ENCODE results near the gene REEP6.

The REEP6 gene

DNA sequence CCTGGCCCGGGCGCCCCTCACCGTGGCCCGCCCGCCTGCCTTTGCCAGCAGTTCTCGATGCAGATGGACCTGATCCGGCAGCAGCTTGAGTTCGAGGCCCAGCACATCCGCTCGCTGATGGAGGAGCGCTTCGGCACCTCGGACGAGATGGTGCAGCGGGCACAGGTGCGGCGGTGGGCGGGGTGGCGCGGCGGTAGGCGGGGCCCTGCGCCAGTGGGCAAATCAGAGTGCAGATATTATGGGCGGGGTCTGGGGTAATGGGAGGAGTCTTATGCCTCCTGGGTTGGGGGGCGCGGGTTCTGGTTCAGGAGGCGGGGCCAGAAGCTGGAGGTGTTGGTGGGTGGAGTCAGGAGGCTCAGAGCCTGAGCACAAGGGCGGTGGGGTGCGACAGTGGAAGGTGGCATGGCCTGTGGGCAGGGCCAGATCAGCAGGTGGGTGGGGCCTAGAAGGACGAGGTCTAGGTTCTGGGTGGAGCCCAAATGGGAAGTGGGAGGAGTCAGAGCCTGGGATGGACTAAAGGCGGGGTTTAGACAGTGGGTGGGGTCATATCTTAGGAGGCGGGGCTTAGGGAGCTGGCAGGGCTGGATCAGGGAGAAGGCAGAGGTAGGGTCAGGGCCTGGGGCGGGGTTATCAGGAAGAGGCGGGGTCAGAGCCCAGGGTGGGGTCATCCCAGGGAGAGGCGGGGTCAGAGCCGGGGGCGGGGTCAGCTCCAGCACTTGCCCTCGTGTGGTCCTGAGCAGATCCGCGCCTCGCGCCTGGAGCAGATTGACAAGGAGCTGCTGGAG lies 35.5 kb upstream of the REEP6 start:
- in situ Hi-C loops (cut with HindIII; ENCODE audit: low pct_ligation_motif_present, low pct_unique_long_range_greater_than_20kb, low sequenced_read_pairs) = no loop called here
- DNase-seq = peak; percentile 38

DNA sequence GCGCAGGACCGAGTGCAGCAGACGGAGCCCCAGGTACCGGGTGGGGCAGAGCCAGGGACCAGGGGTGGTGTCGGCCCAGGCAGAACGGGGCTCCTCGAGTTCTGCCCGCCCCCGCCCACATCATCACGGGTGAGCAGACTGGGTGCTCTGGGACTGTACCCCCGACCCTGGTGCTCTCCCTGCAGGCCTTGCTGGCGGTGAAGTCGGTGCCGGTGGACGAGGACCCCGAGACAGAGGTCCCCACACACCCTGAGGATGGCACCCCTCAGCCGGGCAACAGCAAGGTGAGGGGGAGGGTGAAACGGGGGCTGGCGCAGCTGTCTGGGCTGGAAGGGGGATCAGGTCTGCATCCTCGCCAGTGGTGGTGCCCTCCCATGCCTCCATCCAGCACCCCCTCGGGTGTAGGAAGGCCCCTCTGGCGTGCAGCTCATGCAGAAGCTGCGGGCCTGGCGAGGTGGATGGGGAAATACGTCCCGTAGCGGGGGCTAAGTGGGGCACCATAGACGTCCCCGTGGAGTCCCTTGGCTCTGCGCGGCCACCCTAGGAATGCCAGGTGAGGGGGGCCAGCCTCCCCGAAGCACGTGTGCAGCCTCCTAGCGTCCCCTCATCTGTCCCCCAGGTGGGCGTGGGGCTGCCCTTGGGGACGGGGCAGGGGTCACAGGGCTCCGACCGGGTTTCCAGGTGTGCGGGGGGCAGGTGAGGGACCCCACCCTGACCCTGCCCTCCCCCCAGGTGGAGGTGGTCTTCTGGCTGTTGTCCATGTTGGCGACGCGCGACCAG lies 34.7 kb upstream of the REEP6 start:
- DNase-seq = no peak
- in situ Hi-C loops (cut with HindIII; ENCODE audit: low pct_ligation_motif_present, low pct_unique_long_range_greater_than_20kb, low sequenced_read_pairs) = no loop called here

DNA sequence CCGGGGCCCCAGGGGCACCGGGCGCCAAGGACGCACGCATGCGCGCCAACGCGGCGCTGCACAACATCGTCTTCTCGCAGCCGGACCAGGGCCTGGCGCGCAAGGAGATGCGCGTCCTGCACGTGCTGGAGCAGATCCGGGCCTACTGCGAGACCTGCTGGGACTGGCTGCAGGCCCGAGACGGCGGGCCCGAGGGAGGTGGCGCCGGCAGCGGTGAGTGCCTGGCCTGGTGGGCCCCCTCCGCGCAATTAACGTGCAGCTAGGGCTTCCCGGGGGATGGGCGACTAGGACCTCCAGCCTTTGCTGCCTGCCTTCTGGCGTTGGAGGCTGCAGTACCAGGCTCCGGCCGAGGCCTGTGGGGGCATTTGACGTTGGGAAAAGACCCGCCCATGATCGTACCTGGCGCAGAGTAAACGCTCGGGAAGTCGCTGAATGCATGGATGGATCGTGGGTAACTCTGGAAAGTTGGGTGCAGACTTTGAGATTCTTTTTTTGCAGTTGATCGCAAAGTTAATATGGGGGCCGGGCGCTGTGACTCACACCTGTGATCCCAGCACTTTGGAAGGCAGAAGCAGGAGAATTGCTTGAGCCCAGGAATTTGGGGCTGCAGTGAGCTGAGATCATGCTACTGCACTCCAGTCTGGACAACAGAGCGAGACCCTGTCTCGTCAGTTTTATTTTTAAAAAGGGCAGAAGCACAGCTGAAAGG lies 33.8 kb upstream of the REEP6 start:
- in situ Hi-C loops (cut with HindIII; ENCODE audit: low pct_ligation_motif_present, low pct_unique_long_range_greater_than_20kb, low sequenced_read_pairs) = no loop called here
- no peak for DNase-seq

DNA sequence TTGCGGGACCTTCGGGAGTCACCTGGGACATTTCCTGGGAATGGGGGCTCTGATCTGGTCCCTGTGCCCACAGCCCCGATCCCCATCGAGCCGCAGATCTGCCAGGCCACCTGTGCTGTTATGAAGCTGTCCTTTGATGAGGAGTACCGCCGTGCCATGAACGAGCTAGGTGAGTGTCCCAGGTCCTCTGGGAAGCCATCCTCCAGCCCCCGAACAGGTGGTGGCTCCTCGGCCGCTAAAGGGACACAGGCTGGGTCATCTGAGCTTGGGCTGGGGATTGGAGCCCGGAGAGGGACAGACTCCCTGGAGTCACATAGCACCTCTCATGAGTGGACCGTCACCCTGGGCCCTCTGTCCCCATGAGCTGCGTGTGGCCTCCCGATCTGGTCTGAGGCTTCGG lies 33.1 kb upstream of the REEP6 start:
- no peak for DNase-seq
- in situ Hi-C loops (cut with HindIII; ENCODE audit: low pct_ligation_motif_present, low pct_unique_long_range_greater_than_20kb, low sequenced_read_pairs) = no loop called here

DNA sequence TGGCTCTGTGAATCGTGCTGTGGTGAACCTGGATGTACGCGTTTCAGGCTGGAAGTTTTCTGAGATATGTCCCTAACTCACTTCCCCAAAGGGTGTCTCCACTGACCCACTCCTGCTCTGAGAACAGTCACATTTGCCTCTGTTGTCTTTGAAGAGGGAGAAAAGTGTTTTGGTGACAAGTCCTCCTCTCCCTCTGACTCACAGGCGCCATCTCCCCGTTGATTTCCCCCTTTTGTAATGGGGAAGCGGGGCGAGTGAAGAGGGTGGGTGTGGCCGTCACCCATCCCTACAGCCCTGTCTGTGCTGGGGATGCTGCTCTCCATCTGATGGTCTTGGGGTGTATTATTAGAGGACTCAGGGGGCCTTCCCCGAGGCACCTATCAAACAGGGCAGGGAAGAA lies 31.5 kb upstream of the REEP6 start:
- DNase-seq = no peak
- in situ Hi-C loops (cut with HindIII; ENCODE audit: low pct_ligation_motif_present, low pct_unique_long_range_greater_than_20kb, low sequenced_read_pairs) = no loop called here

DNA sequence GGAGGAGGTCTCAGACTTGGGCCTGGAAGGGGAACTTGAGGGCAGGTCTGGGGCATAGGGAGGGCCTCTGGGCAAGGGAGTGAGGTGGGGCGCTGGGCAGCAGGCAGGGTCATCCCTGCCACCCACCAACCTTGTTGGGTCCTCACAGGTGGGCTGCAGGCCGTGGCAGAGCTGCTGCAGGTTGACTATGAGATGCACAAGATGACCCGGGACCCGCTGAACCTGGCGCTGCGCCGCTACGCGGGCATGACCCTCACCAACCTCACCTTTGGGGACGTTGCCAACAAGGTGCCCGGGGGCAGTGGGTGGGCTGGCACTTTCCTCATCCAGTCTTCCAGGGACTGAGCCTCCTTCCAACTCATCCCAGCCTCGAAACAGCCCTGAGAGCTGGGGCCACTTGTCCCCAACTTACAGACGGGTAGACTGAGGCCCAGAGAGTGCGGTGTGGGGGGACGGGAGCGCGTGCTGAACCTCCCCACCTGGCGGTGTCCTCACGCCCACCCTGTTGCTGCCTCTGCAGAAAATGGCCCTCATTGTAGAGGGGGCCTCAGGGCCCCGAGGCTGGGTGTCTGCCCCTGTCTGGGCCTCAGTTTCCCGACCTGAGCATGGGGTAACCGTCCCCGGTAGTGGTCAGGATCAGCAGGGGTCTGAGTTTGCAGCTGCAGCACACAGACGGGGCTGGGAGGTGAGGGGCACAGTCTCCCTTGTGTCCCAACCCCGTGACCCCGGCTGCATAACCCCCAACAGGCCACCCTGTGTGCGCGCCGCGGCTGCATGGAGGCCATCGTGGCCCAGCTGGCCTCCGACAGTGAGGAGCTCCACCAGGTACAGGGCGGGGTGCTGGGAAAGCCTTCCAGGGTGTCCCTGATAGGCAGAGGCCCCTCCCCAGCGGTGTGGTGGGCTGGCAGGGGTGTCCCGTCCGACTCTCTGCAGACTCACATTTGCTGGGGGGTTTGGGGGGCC lies 30.7 kb upstream of the REEP6 start:
- in situ Hi-C loops (cut with HindIII; ENCODE audit: low pct_ligation_motif_present, low pct_unique_long_range_greater_than_20kb, low sequenced_read_pairs) = no loop called here
- no peak for DNase-seq

DNA sequence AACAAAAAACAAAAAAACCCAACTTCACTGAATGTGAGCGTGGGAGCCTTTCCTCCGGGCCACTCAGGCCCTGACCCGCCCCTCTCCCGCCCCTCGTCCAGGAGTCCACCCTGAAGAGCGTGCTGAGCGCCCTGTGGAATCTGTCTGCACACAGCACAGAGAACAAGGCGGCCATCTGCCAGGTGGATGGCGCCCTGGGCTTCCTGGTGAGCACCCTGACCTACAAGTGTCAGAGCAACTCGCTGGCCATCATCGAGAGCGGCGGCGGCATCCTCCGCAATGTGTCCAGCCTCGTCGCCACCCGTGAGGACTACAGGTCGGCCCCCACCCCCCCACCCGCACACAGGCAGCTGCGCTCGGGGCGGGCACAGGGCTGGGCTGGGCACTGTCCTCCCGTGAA lies 29.1 kb upstream of the REEP6 start:
- DNase-seq = no peak
- in situ Hi-C loops (cut with HindIII; ENCODE audit: low pct_ligation_motif_present, low pct_unique_long_range_greater_than_20kb, low sequenced_read_pairs) = no loop called here

DNA sequence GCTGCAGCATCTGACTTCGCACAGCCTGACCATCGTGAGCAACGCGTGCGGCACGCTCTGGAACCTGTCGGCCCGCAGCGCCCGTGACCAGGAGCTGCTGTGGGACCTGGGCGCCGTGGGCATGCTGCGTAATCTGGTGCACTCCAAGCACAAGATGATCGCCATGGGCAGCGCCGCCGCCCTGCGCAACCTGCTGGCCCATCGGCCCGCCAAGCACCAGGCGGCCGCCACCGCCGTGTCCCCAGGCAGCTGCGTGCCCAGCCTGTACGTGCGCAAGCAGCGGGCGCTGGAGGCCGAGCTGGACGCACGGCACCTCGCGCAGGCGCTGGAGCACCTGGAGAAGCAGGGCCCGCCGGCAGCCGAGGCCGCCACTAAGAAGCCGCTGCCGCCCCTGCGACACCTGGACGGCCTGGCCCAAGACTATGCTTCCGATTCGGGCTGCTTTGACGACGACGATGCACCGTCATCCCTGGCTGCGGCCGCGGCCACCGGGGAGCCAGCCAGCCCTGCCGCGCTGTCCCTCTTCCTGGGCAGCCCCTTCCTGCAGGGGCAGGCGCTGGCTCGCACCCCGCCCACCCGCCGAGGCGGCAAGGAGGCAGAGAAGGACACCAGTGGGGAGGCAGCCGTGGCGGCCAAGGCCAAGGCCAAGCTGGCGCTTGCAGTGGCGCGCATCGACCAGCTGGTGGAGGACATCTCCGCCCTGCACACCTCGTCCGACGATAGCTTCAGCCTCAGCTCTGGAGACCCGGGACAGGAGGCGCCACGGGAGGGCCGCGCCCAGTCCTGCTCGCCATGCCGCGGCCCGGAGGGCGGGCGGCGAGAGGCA lies 25.6 kb upstream of the REEP6 start:
- no peak for DNase-seq
- in situ Hi-C loops (cut with HindIII; ENCODE audit: low pct_ligation_motif_present, low pct_unique_long_range_greater_than_20kb, low sequenced_read_pairs) = no loop called here

DNA sequence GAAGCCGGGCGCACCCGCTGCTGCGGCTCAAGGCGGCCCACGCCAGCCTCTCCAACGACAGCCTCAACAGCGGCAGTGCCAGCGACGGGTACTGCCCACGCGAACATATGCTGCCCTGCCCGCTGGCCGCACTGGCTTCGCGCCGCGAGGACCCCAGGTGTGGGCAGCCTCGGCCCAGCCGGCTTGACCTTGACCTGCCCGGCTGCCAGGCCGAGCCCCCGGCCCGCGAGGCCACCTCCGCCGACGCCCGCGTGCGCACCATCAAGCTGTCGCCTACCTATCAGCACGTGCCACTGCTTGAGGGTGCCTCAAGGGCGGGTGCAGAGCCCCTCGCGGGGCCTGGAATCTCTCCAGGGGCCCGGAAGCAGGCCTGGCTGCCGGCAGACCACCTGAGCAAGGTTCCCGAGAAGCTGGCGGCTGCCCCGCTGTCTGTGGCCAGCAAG lies 24.9 kb upstream of the REEP6 start:
- DNase-seq = no peak
- in situ Hi-C loops (cut with HindIII; ENCODE audit: low pct_ligation_motif_present, low pct_unique_long_range_greater_than_20kb, low sequenced_read_pairs) = no loop called here

DNA sequence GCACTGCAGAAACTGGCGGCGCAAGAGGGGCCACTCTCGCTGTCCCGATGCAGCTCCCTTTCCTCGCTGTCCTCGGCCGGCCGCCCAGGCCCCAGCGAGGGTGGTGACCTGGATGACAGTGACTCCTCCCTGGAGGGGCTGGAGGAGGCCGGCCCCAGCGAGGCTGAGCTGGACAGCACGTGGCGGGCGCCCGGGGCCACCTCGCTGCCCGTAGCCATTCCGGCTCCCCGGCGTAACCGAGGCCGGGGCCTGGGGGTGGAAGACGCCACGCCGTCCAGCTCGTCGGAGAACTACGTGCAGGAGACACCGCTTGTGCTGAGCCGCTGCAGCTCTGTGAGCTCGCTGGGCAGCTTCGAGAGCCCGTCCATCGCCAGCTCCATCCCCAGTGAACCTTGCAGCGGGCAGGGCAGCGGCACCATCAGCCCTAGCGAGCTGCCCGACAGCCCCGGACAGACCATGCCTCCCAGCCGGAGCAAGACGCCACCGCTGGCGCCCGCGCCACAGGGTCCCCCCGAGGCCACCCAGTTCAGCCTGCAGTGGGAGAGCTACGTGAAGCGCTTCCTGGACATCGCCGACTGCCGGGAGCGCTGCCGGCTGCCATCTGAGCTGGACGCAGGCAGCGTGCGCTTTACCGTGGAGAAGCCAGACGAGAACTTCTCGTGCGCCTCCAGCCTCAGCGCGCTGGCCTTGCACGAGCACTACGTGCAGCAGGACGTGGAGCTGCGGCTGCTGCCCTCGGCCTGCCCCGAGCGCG lies 24.3 kb upstream of the REEP6 start:
- DNase-seq = no peak
- in situ Hi-C loops (cut with HindIII; ENCODE audit: low pct_ligation_motif_present, low pct_unique_long_range_greater_than_20kb, low sequenced_read_pairs) = no loop called here

DNA sequence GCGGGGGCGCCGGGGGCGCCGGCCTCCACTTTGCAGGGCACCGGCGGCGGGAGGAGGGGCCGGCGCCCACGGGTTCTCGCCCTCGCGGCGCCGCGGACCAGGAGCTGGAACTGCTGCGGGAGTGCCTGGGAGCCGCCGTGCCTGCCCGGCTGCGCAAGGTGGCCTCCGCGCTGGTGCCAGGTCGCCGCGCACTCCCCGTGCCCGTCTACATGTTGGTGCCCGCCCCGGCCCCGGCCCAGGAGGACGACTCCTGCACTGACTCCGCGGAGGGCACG lies 23.8 kb upstream of the REEP6 start:
- in situ Hi-C loops (cut with HindIII; ENCODE audit: low pct_ligation_motif_present, low pct_unique_long_range_greater_than_20kb, low sequenced_read_pairs) = no loop called here
- DNase-seq = no peak

DNA sequence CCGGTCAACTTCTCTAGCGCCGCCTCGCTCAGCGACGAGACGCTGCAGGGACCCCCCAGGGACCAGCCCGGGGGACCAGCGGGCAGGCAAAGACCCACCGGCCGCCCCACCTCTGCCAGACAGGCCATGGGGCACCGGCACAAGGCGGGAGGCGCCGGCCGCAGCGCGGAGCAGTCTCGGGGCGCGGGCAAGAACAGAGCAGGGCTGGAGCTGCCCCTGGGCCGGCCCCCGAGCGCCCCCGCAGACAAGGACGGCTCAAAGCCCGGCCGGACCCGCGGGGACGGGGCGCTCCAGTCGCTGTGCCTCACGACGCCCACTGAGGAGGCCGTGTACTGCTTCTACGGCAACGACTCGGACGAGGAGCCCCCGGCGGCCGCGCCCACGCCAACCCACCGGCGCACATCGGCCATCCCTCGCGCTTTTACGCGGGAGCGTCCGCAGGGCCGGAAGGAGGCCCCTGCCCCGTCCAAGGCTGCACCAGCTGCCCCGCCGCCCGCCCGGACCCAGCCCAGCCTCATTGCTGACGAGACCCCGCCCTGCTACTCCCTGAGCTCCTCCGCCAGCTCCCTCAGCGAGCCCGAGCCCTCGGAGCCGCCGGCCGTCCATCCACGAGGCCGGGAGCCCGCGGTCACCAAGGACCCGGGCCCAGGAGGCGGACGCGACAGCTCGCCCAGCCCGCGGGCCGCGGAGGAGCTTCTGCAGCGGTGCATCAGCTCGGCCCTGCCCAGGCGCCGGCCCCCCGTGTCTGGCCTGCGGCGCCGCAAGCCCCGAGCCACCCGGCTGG lies 23.3 kb upstream of the REEP6 start:
- in situ Hi-C loops (cut with HindIII; ENCODE audit: low pct_ligation_motif_present, low pct_unique_long_range_greater_than_20kb, low sequenced_read_pairs) = no loop called here
- no peak for DNase-seq

DNA sequence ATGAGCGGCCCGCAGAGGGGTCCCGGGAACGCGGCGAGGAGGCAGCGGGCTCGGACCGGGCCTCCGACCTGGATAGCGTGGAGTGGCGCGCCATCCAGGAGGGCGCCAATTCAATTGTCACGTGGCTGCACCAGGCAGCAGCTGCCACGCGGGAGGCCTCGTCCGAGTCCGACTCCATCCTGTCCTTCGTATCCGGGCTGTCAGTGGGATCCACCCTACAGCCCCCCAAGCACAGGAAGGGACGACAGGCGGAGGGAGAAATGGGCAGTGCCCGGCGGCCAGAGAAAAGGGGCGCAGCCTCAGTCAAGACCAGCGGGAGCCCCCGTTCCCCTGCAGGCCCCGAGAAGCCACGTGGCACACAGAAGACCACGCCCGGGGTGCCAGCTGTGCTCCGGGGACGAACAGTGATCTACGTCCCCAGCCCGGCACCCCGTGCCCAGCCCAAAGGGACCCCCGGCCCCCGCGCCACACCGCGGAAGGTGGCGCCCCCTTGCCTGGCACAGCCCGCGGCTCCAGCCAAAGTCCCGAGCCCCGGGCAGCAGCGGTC lies 22.6 kb upstream of the REEP6 start:
- no peak for DNase-seq
- in situ Hi-C loops (cut with HindIII; ENCODE audit: low pct_ligation_motif_present, low pct_unique_long_range_greater_than_20kb, low sequenced_read_pairs) = no loop called here

DNA sequence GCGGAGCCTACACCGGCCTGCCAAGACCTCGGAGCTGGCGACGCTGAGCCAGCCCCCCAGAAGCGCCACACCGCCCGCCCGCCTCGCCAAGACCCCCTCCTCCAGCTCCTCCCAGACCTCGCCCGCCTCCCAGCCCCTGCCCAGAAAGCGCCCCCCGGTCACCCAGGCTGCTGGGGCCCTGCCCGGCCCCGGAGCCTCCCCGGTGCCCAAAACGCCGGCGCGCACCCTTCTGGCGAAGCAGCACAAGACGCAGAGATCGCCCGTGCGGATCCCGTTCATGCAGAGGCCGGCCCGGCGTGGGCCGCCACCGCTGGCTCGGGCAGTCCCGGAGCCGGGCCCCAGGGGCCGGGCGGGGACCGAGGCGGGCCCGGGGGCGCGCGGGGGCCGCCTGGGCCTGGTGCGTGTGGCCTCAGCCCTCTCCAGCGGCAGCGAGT lies 22.1 kb upstream of the REEP6 start:
- peak; percentile 47 for DNase-seq
- in situ Hi-C loops (cut with HindIII; ENCODE audit: low pct_ligation_motif_present, low pct_unique_long_range_greater_than_20kb, low sequenced_read_pairs) = no loop called here

DNA sequence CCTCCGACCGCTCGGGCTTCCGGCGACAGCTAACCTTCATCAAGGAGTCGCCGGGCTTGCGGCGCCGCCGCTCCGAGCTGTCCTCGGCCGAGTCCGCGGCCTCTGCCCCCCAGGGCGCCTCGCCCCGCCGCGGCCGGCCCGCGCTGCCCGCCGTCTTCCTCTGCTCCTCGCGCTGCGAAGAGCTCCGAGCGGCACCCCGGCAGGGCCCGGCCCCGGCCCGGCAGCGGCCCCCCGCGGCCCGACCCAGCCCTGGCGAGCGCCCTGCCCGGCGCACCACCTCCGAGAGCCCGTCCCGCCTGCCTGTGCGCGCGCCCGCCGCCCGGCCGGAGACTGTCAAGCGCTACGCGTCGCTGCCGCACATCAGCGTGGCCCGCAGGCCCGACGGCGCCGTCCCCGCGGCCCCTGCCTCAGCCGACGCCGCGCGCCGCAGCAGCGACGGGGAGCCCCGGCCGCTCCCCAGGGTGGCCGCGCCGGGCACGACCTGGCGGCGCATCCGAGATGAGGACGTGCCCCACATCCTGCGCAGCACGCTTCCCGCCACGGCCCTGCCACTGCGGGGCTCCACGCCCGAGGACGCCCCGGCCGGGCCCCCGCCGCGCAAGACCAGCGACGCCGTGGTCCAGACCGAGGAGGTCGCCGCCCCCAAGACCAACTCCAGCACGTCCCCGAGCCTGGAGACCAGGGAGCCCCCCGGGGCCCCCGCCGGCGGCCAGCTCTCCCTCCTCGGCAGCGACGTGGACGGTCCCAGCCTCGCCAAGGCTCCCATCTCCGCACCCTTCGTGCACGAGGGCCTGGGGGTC lies 21.5 kb upstream of the REEP6 start:
- no peak for DNase-seq

DNA sequence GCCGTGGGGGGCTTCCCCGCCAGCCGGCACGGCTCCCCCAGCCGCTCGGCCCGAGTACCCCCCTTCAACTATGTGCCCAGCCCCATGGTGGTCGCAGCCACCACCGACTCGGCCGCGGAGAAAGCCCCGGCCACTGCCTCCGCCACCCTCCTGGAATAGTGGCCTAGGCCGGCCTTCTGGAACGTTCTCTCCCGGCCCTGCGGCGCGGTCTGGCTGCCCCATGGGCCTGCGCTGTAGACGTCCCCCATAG lies 21.0 kb upstream of the REEP6 start:
- no peak for DNase-seq

More for the DNA sequence above, 21.5 kb upstream of the REEP6 start:
- in situ Hi-C loops (cut with HindIII; ENCODE audit: low pct_ligation_motif_present, low pct_unique_long_range_greater_than_20kb, low sequenced_read_pairs) = no loop called here

More for the DNA sequence above, 21.0 kb upstream of the REEP6 start:
- in situ Hi-C loops (cut with HindIII; ENCODE audit: low pct_ligation_motif_present, low pct_unique_long_range_greater_than_20kb, low sequenced_read_pairs) = no loop called here

Measured in ACHN (cell line).